Embryonic facial prominence (tissue), 1 donor: ENCODE measurements around the gene TMOD3.
A peak's percentile ranks its signal among the peaks of the same experiment; 100 is the strongest.
"Not testable (repeated sequence)": the region's sequence is repeated elsewhere in the genome, so short reads cannot be mapped to it uniquely, and the experiment has no call there.

Experiments used
- DNase-seq: peaks from one replicate; pipeline ENCODE4 v3.0.0-alpha.2; 2016; ENCODE audit errors: extremely low spot score

The TMOD3 gene

DNA sequence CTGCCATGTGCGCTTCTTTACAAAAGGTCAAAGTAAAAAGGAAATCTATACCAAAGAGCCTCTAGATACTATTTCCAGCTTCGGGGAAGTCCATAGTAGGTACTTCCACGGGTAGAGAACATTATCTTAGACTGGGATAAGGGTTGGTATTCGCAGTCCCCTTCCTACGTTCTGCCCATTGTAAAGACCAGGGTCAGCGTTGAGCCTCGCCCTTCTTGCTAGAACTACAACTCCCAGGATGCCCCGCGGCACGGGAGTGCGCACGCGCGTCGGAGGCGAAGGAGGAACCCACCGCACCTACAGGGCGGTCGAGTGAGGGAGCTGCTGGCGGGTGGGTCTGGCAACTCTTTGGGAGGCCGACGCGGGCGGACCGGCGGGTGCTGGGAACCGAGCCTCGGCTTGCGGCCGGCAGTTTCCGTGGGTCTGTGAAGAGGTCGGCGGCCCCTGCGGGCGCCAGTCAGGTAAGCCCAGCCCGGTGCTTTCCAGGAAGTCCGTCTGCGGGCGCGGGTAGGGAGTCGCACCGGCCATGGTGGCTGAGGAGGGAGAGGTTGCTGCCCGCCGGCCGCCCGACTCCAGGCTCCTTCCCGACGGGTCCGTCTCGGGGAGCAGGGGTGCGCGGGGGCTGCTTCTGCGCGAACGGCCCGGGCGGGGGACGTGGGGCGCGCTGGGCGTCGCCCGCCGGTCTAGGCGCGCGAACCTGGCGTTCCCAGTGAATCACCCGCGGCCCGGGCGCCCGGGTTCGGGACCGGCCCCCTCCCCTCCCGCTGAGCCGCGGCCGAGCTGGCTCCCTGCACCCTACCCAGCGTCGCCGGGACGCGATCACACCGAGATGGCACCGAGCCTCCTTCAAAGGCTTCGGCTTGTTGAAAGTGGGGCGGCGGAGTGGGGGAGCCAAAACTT, at the start of gene TMOD3:
Gene TMOD3 (plus strand): TSS at position 278 of the 900 bp plus-strand sequence. CDS start 33,232 bp downstream, outside the sequence.
- DNase-seq, result peak; percentile 76

DNA sequence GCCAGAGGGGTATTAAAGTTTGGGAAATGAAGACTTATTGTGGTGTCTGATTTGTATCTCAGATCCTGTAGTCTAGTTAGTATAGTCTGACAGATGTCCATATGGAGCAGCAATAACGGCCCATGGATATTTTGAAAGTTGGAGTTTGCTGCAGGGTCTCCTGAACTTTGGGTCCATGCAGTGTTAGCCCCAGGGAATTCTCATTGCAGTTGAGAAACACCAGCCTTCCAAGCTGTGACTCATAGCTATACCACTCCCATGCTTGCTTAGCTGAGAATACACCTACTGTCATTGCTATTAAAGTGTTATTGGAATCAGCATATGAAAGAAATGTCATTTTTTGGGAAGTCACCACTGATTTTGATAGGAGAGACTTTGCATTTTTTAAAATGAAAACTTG, 48.8 kb upstream of the TMOD3 start:
- no peak for DNase-seq

DNA sequence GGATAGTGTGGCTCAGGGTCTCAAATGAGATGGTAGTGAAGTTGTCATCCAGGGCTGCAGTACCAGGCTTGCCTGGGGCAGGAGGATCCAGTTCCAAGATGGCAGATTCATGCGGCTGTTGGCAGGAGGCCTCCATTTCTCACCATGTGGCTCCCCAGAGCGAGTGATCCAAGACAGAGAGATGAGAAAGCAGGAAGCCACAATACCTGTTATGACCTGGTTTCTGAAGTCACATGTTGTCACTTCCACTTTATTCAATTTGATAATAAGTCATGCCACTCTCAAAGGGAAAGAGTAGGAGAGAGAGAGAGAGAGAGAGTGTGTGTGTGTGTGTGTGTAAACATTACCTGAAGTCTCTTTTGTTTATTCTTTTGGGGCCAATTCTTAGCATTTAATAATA, 47.9 kb upstream of the TMOD3 start:
- no peak for DNase-seq

DNA sequence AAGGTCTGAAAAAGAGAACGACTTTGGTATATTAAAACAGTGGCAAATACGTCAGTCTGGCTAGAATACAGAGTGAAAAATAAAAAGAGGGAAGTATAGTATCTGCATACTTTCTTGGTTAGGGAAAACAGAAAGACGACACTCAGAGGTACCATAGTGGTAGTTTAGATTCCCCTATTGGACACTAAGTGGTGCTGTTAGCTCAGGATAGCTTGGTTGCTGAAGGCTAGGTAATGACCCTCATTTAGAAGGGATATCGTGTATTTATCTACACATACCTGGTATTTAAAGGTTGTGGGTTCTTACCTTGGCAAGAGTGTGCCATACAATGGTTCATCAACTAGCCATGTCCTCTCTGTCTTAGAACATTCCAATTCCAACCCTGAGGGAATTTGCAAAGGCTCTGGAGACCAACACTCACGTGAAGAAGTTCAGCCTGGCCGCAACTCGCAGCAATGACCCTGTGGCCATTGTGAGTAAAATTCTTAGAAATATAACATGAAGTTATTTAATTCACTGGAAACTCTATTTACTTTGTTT, 47.0 kb upstream of the TMOD3 start:
- DNase-seq, result no peak

DNA sequence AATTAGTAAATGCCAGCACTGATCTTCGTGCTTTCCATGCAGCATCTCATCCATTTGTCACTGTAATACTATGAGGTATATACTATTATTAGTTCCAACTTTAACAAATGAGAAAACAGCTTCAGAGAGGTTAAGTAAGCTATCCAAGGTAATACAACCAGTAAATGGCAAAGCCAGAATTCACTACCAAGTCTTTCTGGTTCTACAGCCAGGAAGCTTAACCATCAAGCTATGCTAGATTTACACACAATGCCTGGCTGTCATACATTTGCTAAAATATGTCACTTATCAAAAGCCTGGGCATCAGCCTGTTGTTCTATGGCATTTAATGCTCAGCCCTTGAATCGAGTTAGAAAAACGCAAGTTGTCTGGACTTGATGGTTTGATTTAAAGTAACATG, 45.5 kb upstream of the TMOD3 start:
- no peak for DNase-seq

DNA sequence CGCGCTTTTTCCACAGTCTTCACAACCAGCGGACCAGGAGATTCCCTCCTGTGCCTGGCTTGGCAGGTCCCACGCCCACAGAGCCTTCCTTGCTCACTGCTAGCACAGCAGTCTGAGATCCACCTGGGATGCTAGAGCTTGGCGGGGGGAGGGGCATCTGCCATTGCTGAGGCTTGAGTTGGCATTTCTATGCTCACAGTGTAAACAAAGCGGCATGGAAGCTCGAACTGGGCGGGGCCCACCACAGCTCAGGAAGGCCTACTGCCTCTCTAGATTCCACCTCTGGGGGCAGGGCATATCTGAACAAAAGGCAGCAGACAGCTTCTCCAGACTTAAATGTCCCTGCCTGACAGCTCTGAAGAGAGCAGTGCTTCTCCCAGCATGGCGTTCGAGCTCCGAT, 42.3 kb upstream of the TMOD3 start:
- not testable (repeated sequence) for DNase-seq

DNA sequence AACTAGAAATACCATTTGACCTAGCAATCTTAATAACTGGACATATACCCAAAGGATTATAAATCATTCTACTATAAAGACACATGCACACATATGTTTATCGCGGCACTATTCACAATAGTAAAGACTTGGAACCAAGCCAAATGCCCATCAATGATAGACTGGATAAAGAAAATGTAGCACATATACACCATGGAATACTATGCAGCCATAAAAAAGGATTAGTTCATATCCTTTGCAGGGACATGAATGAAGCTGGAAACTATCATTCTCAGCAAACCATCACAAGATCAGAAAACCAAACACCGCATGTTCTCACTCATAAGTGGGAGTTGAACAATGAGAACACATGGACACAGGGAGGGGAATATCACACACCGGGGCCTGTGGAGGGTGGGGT, 37.0 kb upstream of the TMOD3 start:
- not testable (repeated sequence) for DNase-seq

DNA sequence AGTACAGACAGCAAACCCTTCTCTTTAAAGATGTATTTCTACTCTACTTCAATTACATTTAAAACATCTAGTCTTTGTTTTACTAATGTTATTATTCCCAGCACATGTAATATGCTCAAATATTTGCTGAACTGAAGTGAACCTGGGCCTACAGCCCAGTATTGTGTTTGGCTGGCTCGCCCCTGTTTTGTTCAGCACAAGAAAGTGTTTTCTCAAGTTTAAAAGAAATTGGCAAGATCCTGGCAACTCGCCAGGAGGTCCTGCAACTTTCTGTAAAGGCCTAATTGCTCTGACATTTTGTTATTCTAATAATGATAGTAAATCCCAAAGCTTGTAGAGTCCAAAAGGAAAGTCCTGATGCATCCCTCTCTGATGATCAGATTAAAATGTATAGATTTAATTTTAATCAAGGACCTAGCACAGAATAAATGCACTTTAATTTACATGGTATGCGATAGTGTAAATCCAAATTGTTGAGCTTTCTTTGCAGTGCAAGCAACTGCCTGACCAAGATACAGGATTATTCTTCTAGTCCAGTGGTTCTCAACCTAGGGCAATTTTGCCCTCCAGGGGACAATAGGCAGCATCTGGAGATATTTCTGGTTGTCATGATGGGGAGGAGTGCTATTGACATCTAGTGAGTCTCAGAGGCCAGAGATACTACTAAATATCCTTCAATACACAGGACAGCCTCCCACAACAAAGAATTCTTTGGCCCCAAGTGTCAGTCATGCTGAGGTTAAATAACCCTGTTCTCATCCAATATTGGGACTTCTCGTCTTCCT, 35.7 kb upstream of the TMOD3 start:
- peak; percentile 41 for DNase-seq

DNA sequence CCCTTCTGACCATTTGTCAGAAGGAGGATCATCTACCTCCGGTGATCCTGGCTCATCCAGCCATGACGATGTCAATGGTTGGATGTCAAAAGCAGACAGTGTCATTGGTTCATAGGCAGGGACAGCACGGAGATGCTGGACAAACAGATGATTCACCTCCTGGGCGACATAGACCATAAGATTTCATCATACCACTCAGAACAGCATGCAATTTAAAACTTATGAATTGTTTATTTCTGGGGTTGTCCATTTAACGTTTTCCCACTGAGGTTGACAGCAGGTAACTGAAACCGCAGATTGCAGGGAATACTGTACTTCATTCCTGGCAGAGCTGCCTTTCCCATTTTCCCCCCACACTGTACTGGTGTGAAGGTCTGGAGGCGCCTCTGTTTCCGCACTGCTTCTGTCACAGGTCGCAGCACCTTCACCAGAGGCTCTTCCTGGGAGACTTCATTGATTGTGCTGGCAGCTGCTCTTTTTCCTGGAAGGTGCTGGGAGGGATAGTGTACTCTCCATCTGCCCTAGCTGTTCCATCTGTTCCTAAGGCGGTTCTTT, 32.5 kb upstream of the TMOD3 start:
- no peak for DNase-seq

DNA sequence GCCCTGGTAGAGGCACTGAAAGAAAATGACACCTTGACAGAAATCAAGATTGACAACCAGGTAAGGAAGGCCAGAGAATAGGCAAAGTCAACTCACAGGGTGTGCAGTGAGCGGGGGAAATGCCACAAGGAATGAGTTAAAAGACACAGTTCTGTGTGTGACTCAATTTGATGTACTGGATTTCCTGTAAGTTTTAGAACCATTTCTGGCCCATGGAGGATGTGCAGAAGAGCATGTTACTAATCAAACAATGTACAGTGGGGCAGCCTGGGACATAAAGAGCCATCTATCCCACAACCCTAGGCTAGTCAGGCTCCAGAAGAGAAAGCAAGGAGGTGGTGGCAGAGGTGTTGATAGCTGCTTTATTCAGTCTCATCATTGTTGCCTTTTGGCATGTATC, 31.2 kb upstream of the TMOD3 start:
- no peak for DNase-seq

DNA sequence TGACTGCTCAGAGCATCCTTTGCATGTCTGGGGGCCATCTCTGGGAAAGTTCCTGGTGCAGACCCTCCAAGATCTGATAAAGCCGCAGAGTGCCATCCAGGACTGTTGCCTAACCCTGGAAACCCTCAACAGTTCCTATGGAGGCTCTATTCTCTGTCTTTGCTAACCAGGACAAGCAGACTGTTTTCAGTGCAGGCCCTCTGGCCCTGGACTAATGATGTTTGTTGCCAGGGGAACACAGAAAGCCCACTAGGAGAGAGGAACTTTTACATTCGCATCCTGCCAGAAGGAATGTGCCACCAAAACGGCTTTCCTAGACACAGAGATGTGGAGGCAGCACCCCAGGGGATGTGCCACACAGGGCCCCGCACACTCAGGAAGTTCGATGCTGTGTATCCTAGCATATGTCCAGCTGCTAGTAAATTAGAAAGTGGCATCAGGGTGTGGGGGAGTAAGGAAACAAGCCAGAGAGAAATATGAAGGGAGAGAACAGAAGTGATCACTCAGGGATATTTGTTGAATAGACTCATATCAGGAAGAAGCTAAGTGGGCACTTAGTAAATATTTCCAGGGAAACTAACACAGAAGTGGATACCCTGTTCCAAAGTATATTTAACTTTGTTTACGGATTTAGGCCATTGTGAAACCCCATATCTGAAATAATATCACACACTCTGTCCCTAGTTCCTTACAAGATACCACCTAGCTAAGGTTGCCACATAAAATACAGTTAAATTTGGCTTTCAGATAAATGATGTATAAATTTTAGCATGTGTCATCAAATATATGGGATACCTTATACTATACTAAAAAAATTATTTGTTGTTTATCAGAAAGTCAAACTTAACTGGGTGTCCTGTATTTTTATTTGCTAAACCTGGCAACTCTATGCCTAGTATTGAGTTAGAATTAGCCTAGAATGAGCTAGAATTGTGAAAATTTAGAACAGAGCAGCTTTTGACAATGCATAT, 29.9 kb upstream of the TMOD3 start:
- DNase-seq, result no peak

DNA sequence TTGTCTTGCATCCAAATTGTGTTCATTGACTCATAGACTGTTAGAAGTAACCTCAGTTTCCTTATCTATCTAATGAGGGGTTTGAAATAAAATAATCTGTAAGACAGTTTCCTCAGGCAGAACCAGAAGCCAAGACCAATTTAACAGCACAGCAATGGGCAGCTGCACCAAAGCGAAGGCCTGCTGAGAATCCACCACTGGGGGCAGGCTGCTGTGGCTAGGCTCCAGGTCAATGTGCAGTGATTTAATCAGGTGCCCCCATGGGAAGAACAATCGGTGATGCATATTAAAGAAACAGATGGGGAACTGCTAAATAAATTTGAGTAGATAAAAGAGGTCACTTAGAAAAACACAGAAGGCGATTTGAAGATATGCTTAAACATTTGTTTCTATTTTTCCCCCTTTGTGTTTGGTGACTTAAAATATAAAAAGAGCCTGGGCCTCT, 28.0 kb upstream of the TMOD3 start:
- no peak for DNase-seq

DNA sequence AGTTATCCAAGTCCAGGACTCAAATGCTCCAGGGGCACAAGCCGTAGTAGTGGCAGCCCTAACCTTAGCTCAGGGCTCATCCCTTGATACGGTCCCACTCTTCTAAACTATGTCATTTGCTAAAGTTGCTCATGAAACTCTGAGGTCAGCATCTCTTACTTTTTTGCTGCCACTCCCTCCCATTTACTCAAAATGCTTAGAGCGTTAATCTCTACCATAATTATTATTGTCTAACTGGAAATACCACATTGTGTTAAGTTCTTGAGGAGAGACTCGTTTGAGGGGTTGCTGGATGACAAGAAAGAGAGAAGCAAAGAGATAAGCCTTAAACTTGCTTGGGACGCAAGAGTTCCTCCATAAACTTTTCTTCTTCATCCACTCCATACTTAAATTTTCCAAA, 26.9 kb upstream of the TMOD3 start:
- no peak for DNase-seq

DNA sequence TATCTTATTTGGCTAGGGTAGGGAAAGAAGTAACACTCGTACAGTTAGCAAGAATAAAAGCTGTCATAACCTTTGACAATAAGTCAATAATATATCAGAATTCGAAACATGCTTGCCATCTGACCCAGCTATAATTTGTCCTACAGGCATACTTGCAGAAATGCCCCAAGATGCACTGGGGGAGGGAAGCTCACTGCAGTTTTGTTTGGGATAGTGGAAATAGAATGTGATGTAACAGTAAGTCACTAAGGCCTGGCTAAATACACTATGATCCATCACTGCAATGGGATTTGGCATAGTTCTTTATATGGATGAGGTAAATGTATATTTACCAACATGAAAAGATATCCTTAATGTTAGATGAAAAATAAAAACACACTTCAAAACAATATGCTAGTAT, 25.5 kb upstream of the TMOD3 start:
- no peak for DNase-seq

DNA sequence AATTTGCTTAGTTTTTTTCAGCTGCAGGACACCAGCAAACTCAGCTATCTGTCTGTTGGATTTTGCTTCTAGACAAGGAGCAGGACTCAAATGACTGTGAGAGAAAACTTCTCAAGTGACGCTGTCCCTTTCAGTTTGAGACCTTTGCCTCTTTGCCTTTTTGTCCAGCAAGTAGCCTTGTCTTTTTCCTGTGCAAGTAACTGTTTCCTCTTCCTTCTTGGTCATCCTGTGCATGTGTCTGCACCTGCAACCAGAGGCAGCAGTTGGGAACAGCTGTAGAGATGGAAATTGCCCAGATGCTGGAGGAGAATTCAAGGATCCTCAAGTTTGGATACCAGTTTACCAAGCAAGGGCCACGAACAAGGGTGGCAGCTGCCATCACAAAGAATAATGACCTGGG, 23.3 kb upstream of the TMOD3 start:
- no peak for DNase-seq

DNA sequence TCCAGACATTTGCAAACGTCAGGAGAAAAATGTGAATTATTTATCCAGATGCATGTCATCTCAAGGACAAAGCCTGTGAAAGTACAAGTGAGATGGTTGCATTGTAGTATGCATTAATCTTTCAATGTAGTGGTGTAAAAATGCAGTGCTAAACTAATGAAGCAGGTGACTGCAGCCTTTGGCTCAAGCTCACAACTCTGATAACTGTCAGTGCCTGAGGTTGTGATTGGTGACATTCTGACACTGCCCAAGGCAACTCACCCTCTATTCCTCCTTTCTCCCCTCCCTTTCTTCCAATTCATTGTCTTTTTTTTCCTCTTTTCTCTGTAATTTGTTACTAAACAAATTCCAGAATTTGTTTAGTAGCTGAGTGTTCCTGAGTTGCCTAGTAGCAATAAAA, 20.0 kb upstream of the TMOD3 start:
- DNase-seq, result no peak

DNA sequence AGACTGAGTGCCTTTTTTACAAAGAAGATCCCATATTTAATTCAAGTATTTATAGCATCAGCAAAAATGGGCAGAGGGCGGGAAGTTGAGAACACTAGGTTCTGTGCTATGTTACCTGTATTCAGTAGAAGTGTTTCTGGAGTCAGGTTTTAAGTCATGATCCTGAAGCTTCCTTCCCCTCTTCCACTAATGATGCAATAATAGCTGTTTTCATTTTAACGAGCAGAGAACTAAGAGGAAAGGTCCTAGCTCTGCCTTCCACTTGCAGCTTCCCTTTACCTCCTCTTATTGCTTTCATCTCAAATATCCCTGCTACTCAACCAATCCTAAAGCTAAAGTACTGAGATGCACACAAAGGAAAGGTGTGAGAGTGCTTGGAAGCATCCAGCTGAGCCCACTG, 16.9 kb upstream of the TMOD3 start:
- no peak for DNase-seq

DNA sequence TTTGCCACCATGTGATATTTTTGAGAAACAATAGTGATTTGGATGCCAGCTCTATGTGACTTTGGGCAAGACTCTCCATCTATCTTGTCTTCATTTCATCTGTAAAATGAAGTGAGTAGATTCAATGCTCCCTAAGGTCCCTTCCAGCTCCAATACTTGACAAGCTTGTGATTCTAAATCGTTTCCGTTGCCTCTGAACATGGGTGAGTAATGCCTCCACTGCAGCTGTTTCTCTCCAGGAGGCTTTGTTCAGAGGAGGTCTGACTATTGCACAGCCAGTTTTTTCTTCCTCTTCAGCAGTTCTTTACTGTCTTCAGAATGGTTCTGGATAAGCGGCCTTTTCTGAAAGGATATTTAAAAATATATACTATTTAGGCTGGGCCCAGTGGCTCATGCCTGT, 14.8 kb upstream of the TMOD3 start:
- DNase-seq, result no peak

DNA sequence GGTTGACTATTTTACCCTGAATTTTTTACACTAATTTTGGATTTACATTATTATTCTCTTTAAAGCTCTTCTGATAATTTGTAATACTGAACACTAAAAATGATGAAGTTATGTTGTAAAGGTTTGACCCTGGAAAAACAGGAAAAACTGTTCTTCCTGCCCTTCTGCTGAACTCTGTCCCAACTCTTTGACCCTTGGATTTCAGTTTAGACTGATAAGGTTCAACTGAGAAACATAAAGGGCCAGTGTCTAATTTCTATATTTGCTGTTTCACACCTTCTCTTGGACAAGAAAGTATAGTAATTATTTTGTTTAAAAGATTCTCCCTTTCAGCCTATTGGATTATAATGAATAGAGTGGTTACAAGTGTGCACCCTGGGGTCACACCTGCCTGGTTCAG, 12.8 kb upstream of the TMOD3 start:
- no peak for DNase-seq

DNA sequence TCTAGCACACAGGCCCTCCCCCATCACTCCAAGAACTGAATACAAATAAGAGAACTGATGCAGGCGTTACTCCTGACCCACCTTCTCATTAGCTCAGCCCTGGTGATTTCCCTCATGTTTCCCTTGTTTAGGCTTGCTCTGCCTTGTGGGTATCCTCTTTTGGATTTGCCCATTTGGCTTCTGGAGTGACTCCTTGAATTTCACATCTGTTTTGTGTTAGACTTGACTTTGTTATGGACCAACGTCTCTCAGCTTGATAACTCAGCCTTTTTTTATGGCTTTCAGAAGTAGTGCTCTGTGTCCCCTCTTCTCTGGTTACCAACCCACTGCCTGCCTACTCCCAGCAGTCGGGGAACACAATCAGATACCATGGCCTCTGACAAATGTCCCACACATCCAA, 11.3 kb upstream of the TMOD3 start:
- DNase-seq, result no peak

DNA sequence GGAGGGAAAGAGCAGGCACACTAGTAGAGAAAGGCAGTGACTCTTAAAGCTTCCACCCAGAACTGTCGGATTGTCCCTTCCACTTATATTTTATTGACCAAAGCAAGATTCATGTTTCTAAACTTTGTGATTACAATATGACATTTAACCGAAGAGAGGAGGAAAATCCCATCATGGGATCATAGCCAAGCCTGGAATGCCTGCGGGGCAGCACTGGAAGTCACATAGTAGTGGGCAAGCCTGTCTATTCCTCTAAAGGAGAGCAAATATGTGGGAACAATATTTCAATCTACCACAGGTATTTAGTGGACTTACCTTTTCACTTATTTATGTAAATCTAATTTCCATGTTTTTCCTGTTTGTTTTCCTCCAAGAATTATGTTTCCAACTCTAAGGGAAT, 3.8 kb upstream of the TMOD3 start:
- no peak for DNase-seq
